Measurements from ENCODE around the gene SNX6. TPM values are rescaled to one million over a fixed set of nuclear protein-coding genes. Genes with fewer than 3 reads are reported as not detected.

The SNX6 gene
- total and polyA plus RNA-seq, 8 donors, result 71.3 to 123 (median 107) TPM

Other genes with a start within 250 kb of the SNX6 start
- 10 to 100 TPM; 35.4 to 47.5 TPM for gene SPTSSA, start 167.9 kb downstream of the SNX6 start, total RNA-seq
- 10 to 100 TPM; 27.5 to 37.1 (median 30.0) TPM for gene SPTSSA, start 167.9 kb downstream of the SNX6 start, polyA plus RNA-seq (ENCODE audit: insufficient read length in 6 of 6)
- 10 to 100 TPM; 23.2 to 25.8 TPM for gene EAPP, start 90.4 kb downstream of the SNX6 start, total RNA-seq
- 10 to 100 TPM; 51.2 to 63.9 (median 58.2) TPM for gene EAPP, start 90.4 kb downstream of the SNX6 start, polyA plus RNA-seq (ENCODE audit: insufficient read length in 6 of 6)
- 10 to 100 TPM; 47.3 to 58.0 TPM for gene CFL2, start 84.4 kb upstream of the SNX6 start, total RNA-seq
- gene CFL2, start 84.4 kb upstream of the SNX6 start, polyA plus RNA-seq (ENCODE audit: insufficient read length in 6 of 6), result 10 to 100 TPM; 36.9 to 50.5 (median 46.4) TPM
- 10 to 100 TPM; 30.4 to 50.4 TPM for gene BAZ1A, start 245.2 kb upstream of the SNX6 start, total RNA-seq
- 10 to 100 TPM; 33.0 to 42.0 (median 33.9) TPM for gene BAZ1A, start 245.2 kb upstream of the SNX6 start, polyA plus RNA-seq (ENCODE audit: insufficient read length in 6 of 6)

All from left lung (tissue), 8 donors.